Endothelial cell of hepatic sinusoid (primary cell): ENCODE data around the gene COQ7.

Experiments
- in situ Hi-C: cut with HindIII; loops from 2 replicates; pipeline ENCODE4 v1.10.0; 2017; ENCODE audit warnings: low sequenced_read_pairs

Gene COQ7

DNA sequence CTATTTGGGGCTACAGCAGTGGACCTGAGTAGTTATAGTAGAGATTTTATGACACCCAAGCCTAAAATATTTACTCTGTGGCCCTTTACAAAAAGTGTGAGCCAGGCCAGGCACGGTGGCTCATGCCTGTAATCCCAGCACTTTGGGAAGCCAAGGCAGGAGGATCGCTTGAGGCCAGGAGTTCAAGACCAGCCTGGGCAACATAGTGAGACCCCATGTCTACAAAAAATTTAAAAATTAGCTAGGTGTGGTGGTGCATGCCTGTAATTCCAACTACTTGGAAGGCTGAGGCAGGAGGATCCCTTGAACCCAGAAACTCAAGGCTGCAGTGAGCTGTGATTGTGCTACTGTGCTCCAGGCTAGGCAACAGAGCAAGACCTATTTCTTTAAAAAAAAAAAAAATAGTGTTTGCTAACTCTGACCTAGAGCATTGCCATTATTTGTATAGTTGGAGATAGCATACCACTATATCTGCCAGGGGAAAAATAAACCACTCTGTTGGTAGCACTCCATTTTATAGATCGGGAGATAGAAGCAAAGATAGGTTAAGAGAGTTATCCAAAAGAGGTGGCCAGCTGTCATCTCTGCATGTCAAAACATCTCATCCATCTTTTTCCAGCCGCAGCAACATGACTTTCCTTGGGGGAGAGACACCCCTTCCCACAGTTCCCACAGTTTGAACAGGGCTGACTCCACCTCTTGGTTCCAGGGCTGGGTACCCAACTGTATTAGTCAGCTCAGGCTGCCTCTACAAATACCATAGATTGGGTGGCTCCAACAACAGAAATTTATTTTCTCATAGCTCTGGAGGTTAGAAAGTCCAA is 43.3 kb downstream of the COQ7 start:
- in situ Hi-C loops, result no loop called here

DNA sequence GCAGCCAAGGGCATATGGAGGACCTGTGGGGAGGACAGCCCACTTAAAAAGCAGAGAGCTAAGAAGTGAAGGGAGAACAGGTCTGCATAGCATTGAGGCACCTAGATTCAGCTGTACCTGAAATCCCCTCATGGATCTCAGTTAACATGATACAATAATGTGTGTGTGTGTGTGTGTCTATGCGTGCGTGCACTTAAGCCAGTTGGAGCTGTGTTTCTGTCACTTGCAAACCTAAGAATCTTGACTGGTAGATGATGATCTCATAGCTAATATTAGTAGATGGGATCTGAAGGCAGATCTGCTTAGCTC is 44.6 kb downstream of the COQ7 start:
- in situ Hi-C loops, result no loop called here

DNA sequence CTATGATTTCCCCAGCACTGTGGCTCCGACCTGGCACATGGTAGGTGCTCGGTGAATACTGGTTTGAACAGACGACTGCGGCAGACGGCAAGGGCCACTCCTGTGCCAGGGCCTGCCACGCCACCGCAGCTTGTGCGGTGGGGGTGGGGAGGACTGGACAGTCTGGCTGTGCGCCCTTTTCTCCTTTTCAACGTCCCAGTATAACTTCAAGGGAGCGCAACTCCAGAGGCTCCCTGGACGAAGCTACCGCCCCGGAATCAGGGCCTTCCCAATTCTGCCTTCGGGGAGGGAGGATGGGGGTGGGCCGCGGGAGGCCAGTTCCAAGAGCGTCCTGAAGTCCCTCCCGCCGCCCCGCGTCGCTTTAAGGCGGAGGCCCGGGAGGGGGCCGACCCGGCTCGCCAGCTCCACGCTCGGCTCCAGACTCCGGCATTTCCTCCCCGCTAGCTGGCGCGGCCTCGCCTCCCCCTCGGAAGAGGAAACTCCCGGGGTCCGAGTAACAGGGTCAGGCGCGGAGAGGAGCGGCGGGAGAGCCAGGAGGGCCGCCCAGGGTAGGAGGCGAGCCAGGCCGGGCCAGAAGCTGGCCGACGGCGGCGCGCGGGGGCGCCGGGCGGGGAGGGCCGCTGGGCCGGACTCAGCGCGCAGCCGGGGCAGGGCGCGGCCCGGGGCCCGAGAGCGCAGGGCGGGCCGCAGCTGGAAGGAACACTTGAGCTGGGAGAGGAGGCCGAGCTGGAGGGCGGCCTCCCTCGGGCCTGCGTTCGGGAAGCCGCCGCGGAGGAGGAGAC is 46.4 kb downstream of the COQ7 start, which contains the start of gene ITPRIPL2:
Gene ITPRIPL2, plus strand, starts transcription at position 388 of the 782 bp plus-strand sequence. CDS start 498 bp downstream, outside the sequence.
- in situ Hi-C loops, result no loop called here

DNA sequence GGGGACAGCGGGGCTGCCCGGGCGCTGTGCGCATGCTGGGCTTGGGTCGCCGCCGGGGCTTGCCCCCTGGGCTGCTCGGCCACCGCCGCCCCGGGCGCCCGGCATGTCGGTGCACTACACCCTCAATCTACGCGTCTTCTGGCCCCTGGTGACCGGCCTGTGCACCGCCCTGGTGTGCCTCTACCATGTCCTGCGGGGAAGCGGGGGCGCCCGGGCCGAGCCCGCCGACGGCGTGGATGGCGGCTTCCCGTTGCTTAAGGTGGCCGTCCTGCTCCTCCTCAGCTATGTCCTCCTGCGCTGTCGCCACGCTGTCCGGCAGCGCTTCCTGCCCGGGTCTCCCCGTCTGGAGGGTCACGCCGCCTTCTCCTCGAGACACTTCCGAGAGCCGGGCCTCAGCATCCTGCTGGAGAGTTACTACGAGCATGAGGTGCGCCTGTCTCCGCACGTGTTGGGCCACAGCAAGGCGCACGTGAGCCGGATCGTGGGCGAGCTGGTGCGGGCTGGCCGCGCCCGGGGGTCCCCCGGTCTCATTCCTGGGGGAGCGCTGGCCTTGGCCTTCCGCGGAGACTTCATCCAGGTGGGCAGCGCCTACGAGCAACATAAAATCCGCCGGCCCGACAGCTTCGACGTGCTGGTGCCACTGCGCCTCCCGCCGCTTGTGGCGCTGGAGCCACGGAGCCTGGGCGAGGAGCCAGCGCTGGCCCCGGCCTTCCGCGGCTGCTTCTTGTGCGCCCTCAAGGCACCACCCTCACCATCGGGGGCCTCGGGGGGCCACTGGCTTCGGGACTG is 47.1 kb downstream of the COQ7 start:
- in situ Hi-C loops, result loop anchor here (5.0 kb wide), 1 partner anchor 403 kb away; no protein-coding TSS in a partner anchor

- in situ Hi-C loops, result loop anchor here (5.0 kb wide), 1 partner anchor 402 kb away; no protein-coding TSS in a partner anchor
Measured at GRCh38 chr16:19115148-19116021, 48.0 kb downstream of the COQ7 start.

- in situ Hi-C loops, result loop anchor here (5.0 kb wide), 1 partner anchor 400 kb away; no protein-coding TSS in a partner anchor
Measured at GRCh38 chr16:19116711-19117449, 49.5 kb downstream of the COQ7 start.

GRCh38 chr16:19118938-19119431 is 51.6 kb downstream of the COQ7 start:
- in situ Hi-C loops, result loop anchor here (5.0 kb wide), 1 partner anchor 398 kb away; no protein-coding TSS in a partner anchor

DNA sequence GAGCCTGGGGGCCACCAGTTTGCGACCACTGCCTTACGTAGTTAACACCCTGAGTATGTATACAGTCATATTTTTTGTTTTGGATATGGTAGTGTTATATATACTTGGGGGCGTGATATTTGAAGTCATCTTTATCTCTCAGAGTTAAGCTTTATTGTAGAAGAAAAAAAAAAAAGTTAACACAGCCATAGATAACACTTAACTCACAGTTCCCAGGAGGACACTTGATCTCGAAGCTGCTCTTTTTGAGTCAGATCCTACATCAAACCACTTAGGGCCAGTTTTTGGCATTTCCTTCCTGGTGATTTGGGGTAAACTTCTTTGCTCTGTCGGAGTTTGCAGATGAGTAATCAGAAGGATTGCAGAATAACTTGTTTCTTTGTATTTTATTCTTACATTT is 52.1 kb downstream of the COQ7 start:
- in situ Hi-C loops, result loop anchor here (5.0 kb wide), 1 partner anchor 398 kb away; no protein-coding TSS in a partner anchor

- in situ Hi-C loops, result no loop called here
Measured at GRCh38 chr16:19123535-19124178, 56.2 kb downstream of the COQ7 start.

GRCh38 chr16:19126300-19126699 is 58.9 kb downstream of the COQ7 start:
- in situ Hi-C loops, result no loop called here

DNA sequence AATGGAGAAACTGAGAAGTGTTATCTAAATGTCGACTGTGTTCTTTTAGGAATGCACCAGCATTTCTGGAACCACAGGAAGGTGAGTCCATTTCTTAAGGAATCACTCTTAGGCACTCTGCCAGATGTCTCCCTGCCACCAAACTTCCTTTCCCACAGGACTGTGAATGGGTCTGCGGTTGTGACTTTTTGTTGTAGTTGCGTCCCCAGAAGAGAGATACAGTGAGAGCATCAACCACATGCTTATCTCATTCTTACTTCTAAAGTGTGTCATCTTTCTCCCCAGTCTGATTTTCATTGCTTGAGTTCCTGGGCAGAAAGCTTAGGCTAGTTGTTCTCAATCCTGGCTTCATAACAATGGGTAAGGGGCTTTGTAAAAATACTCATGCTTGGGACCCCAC is 59.8 kb downstream of the COQ7 start:
- in situ Hi-C loops, result no loop called here

DNA sequence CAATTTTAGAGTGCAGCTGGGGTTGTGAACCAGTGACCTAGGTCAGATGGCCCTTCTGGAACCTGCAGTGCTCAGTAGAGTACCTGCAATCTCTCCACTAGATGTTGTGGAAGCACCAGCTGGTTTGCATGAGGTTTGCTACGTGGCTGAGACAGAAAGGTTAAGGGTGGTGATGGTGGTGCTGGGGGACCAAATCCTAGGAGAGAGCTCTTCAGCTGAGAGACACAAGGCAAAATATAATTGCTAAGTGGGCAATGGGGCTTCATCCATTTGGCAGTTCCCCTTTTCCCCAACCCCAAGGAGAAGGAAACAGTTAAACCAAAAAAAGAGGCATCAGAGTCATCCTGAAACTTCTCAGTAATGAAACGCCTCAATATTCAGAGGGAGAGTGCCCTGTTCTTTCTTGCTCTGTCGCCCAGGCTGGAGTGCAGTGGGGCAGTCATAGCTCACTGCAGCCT is 60.3 kb downstream of the COQ7 start:
- in situ Hi-C loops, result no loop called here

- in situ Hi-C loops, result no loop called here
Measured at GRCh38 chr16:19128454-19129200, 61.2 kb downstream of the COQ7 start.
